Panc1 (cell line): ENCODE measurements around the gene BFAR.

Experiments used
- CTCF ChIP-seq: fragments of 450-650 bp; IDR thresholded peaks from 2 replicates; pipeline ENCODE4 v1.5.1; 2017; ENCODE audit warnings: mild to moderate bottlenecking
- POLR2AphosphoS5 ChIP-seq: IDR thresholded peaks from 2 replicates; pipeline ENCODE4 v1.6.1; 2012; ENCODE audit warnings: mild to moderate bottlenecking, low read depth, low read length, moderate library complexity
- REST ChIP-seq, 2 experiments: IDR thresholded peaks; 2 replicates each; pipeline ENCODE4 v1.6.1; 2011 to 2012; ENCODE audit warnings: low read depth in 2 of 2, control low read depth in 1 of 2, low read length in 1 of 2, mild to moderate bottlenecking in 1 of 2, moderate library complexity in 1 of 2; ENCODE audit not compliant: insufficient read depth in 1 of 2
- SIN3A ChIP-seq: IDR thresholded peaks from 2 replicates; pipeline ENCODE4 v1.6.1; 2012; ENCODE audit warnings: low read depth, mild to moderate bottlenecking, low read length, moderate library complexity, borderline replicate concordance; ENCODE audit not compliant: insufficient read depth
- TCF7L2 ChIP-seq: IDR thresholded peaks from 2 replicates; pipeline ENCODE4 v1.6.1; 2011; ENCODE audit warnings: mild to moderate bottlenecking, low read depth, low read length, inconsistent platforms

- TF ChIP-seq POLR2AphosphoS5 (no peak), SIN3A (no peak), CTCF (no peak), REST (IDR thresholded peaks at IDR 0.05; ENCODE audit: insufficient read depth in 1 of 2, low read depth in 2 of 2, low read length in 1 of 2) (no peak), TCF7L2 (no peak)
Observed at GRCh38 chr16:14611660-14612059, 21.1 kb upstream of the BFAR start.
